IgD-negative memory B cell (primary cell): ENCODE measurements around the gene PROSER2. TPM values are rescaled to one million over a fixed set of nuclear protein-coding genes. Genes with fewer than 3 reads are reported as not detected.
"Not testable (repeated sequence)": the region's sequence is repeated elsewhere in the genome, so short reads cannot be mapped to it uniquely, and the experiment has no call there.

Experiments used
- H3K27ac Mint-ChIP-seq, 3 donors: one replicate each; pipeline ENCODE4 v1.8.0; 2020 to 2022; ENCODE audit warnings: mild to moderate bottlenecking in 3 of 3, mixed read lengths in 3 of 3, moderate library complexity in 1 of 3
- H3K27me3 Mint-ChIP-seq: one replicate; pipeline ENCODE4 v1.8.0; 2021; ENCODE audit warnings: mixed read lengths
- H3K36me3 Mint-ChIP-seq: one replicate; pipeline ENCODE4 v1.8.0; 2020; ENCODE audit warnings: mild to moderate bottlenecking, mixed read lengths
- H3K4me1 Mint-ChIP-seq, 3 donors: one replicate each; pipeline ENCODE4 v1.8.0; 2020 to 2022; ENCODE audit warnings: mixed read lengths in 3 of 3, mild to moderate bottlenecking in 1 of 3
- H3K4me3 Mint-ChIP-seq, 4 donors: one replicate each; pipeline ENCODE4 v1.8.0; 2020 to 2022; ENCODE audit warnings: mild to moderate bottlenecking in 4 of 4, mixed read lengths in 4 of 4, moderate library complexity in 3 of 4
- H3K9me3 Mint-ChIP-seq, 3 donors: one replicate each; pipeline ENCODE4 v1.8.0; 2020 to 2021; ENCODE audit warnings: mixed read lengths in 3 of 3, mild to moderate bottlenecking in 1 of 3
- polyA plus RNA-seq: library from polyadenylated mRNA; unstranded; fragments of 300-500 nt; fragmentation: Illumina TruSeq; gene quantifications from one replicate; pipeline ENCODE4 v1.2.3, GENCODE V29; 2021

The PROSER2 gene
- polyA plus RNA-seq, 1 donor from 2014 or later, result not detected

DNA sequence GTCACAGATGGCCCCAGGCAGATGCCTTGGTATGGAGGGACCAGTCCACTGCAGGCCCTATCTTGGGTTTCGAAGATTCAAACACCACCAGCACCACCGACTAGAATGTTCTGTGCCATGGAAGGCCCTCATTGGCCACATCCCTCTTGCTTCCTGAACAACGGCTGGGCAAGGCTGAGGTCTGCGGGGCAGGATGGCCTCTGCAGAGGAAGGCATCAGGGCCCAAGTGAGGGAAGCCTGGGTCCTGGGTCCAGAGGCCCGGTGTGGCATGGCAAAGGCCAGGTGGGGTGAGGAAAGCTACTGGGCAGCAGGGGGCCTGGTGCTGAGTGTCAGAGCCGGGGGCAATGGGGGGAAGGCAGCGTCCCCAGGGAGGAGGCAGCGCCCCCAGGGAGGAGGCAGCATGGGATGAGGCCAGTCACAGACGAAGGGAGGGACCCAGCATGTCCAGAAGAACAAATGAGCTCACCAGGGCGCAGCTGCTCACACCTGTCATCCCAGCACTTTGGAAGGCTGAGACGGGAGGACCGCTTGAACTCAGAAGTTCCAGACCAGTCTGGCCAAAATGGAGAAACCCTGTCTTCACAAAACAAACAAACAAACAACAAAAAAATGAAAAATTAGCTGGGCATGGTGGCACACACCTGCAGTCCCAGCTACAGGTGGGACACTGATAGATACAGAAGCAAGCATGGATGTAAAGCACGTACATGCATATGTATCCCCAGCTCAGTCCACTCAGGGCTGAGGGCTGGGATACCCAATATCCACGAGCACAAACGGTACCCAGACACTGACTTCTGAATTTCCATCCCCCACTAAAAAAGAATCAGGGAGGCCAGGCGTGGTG, 64.4 kb downstream of the PROSER2 start:
- Mint-ChIP-seq H3K27me3 (no peaks in the 10 kb centered on the region), H3K36me3 (no peaks in the 10 kb centered on the region)

DNA sequence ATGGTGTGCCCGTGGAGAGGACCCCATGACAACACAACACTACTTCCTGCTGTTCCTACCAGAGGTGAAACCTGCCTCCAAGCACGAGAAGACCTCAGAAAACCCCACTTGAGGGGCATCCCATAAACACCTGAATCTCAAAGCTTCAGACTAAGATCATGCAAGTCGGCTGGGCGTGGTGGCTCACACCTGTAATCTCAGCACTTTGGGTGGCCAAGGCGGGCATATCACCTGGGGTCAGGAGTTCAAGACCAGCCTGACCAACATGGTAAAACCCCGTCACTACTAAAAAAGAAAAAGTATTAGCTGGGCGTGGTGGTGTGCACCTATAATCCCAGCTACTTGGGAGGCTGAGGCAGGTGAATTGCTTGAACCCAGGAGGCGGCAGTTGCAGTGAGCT, 66.1 kb downstream of the PROSER2 start:
- H3K4me1 Mint-ChIP-seq, H3K27ac Mint-ChIP-seq, H3K4me3 Mint-ChIP-seq, H3K9me3 Mint-ChIP-seq, H3K27me3 Mint-ChIP-seq, H3K36me3 Mint-ChIP-seq: not testable (repeated sequence)

More for the DNA sequence above, 64.4 kb downstream of the PROSER2 start:
- Mint-ChIP-seq H3K4me3 (peak overlapping the region in 1 of 4 donors; percentile 58), H3K9me3 (no peaks in the 10 kb centered on the region), H3K27ac (no peak overlapping the region), H3K4me1 (peaks cover 0 to 2% (median 0%) of the 10 kb centered on the region in 3 donors)

DNA sequence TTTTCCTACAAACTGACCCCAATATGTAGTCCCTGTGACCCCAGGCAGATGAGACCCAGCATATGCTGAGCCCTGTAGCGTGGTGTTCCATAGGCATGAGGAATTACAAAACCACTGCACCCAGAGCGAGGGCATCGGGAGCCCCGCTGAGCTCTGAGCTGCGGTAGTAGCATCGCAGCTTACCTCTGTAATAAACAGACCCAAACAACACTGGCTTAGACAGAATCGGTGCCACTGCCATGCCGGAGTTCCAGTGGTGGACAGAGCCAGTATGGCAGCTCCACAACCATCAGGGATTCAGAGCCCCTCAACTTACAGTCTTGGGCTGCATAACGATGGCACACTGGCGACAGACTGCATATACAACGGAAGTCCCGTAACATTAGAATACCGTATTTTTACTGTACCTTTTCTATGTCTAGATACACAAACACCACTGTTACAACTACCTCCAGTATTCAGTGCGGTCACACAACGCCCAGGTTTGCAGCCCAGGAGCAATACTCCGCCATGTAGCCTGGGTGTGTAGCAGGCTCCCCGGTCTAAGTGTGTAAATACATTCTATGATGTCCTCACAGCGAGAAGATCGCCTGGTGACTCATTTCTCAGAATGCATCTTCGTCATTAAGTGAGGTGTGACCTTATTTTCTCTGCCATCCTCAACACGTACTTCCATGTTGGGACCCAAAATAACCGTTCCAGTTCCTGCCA, 68.8 kb downstream of the PROSER2 start:
- no peaks in the 10 kb centered on the region for H3K27me3 Mint-ChIP-seq
- peak overlapping the region in 1 of 4 donors; percentile 27 for H3K4me3 Mint-ChIP-seq
- peaks cover 0 to 2% (median 0%) of the 10 kb centered on the region in 3 donors for H3K4me1 Mint-ChIP-seq
- no peaks in the 10 kb centered on the region for H3K36me3 Mint-ChIP-seq
- no peak overlapping the region for H3K27ac Mint-ChIP-seq
- no peaks in the 10 kb centered on the region for H3K9me3 Mint-ChIP-seq

DNA sequence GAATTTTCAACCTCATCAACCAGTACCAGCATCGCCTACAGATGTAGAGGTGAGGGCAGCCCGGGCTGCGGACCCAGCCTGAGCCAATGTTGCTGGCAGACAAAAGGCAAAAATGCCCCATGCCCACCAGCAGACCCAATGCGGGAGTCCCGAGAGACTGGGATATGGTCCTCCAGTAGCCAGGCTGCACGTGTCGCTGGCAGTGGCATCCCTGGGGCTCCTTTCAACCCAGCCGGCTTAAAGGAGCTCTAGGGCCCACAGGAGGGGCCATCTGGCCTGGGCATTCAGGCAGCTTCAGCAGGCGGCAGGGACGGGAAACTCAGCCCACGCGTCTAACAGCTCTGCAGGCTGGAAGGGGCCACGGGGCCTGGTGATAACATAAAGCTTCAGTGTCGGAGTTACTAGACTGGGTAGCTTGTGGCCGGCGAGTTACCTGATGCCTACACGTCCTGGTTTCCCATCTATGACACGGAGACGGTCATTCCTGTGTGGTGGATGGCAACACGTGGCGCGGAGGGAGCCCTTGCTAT, 70.7 kb downstream of the PROSER2 start:
- Mint-ChIP-seq H3K9me3 (no peaks in the 10 kb centered on the region), H3K4me3 (no peak overlapping the region), H3K4me1 (no peaks in the 10 kb centered on the region), H3K27me3 (no peaks in the 10 kb centered on the region), H3K27ac (no peak overlapping the region), H3K36me3 (no peaks in the 10 kb centered on the region)

DNA sequence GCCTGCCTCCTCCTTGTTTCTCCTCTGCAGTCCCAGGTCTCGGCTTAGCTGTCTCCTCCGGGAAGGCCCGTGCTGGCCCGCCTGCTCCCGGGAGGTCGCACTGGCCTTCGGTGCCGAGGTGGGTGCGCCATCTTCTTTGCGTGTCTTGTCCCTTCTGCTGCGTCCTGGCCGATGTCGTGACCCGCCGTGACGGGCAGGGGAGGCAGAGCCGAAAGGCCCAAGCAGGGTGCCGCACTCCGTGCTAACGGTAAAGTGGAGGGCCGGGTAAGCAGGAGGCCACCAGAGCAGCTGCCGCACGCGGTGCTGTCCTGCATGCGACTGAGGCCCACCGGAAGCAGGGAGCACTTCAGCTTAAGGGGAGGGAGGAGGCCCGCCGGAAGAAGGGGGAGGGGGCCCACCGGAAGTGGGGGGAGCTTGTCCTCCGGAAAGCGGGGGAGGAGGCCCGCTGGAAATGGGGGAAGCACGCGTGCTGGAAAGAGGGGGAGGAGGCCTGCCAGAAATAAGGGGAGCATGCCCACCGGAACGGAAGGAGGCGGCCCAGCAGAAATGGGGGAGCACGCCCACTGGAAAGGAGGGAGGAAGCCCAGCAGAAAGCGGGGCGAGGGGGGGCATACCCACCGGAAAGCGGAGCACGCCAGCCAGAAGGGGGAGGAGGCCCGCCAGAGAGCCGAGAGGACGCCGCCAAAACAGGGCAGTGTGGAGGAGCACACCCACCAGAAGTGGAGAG, 71.4 kb downstream of the PROSER2 start:
- Mint-ChIP-seq H3K9me3 (no peaks in the 10 kb centered on the region), H3K4me3 (no peak overlapping the region), H3K27ac (no peak overlapping the region), H3K4me1 (no peaks in the 10 kb centered on the region), H3K27me3 (no peaks in the 10 kb centered on the region), H3K36me3 (no peaks in the 10 kb centered on the region)

DNA sequence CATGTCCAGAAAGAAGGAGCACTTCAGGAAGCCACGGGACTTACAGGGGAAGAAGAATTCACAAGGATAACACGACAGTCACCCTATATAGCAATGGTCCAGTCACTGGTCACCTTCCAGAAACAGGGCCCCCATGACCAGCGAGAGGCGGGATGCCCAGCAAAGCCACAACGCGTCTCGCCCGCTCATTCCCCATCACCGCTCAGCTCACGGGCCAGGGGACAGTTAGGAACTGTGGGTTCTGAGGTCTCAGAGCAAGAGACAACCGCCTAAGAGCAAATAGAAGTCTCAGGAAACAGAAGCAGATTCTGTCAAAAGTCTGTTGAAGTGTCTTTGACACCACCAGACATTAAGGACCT, 71.9 kb downstream of the PROSER2 start:
- Mint-ChIP-seq H3K4me1 (no peaks in the 10 kb centered on the region), H3K27me3 (no peaks in the 10 kb centered on the region), H3K27ac (no peak overlapping the region), H3K36me3 (no peaks in the 10 kb centered on the region), H3K9me3 (no peaks in the 10 kb centered on the region), H3K4me3 (no peak overlapping the region)

DNA sequence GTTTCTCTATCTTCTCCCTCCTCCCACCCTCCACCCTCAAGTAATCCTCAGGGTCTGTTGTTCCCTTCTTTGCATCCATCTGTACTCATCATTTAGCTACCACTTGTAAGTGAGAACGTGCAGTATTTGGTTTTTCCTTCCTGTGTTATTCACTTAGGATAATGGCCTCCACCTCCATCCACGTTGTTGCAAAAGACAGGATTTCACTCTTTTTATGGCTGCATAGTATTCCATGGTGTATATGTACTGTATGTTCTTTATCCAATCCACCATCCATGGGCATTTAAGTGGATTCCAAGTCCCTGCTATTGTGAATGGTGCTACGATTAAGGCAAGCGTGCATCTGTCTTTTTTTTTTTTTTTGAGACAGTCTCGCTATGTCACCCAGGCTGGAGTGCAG, 72.4 kb downstream of the PROSER2 start:
- Mint-ChIP-seq H3K27ac (no peak overlapping the region), H3K4me1 (no peaks in the 10 kb centered on the region), H3K4me3 (no peak overlapping the region), H3K9me3 (no peaks in the 10 kb centered on the region), H3K36me3 (no peaks in the 10 kb centered on the region), H3K27me3 (no peaks in the 10 kb centered on the region)

DNA sequence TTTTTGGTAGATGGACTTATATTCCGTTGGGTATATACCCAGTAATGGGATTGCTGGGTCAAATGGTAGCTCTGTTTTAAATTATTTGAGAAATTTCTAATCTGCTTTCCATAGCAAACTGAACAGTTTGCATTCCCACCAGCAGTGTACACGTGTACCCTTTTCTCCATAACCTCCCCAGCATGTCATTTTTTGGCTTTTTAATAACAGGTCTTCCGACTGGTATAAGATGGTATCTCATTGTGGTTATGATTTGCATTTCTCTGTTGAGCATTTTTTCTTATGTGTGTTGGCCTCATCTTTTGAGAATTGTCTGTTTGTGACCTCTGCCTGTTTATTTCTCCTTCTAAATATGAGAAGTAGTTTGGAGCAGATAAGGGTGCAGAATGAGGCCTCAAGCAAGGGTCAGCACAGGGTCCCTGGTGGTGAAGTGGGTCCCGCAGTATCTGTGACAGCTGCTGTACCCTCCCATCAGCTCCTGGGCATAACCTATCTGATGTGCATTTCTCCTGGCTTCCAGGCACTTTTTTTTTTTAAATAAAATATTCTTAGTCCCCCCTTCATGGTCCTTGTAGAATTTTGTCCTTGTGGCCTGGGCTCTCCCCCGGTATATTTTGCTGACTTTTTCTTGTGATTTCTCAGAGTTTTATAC, 73.5 kb downstream of the PROSER2 start:
- peaks cover 3% of the 10 kb centered on the region for H3K27me3 Mint-ChIP-seq
- no peaks in the 10 kb centered on the region for H3K4me1 Mint-ChIP-seq
- no peak overlapping the region for H3K27ac Mint-ChIP-seq
- no peak overlapping the region for H3K4me3 Mint-ChIP-seq
- H3K36me3 Mint-ChIP-seq, result no peaks in the 10 kb centered on the region
- H3K9me3 Mint-ChIP-seq, result no peaks in the 10 kb centered on the region

DNA sequence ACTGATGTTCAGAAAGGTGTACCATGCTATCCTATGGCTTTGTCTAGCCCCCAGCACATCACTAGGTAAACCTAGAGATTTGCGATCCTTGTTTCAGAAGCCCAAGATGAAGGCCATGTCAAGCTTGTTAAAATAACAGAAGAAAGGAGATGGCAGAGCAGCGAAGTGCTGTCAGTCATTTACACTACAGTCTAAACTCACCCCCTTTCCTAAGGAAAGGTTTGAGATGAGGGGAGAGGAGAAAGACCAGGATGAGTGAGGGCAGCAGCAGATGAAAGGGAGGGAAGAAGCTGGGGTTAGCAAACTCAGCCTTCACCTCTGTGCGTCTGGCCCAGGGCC, 74.8 kb downstream of the PROSER2 start:
- H3K27me3 Mint-ChIP-seq, result peaks cover 4% of the 10 kb centered on the region
- H3K27ac Mint-ChIP-seq, result no peak overlapping the region
- H3K9me3 Mint-ChIP-seq, result no peaks in the 10 kb centered on the region

DNA sequence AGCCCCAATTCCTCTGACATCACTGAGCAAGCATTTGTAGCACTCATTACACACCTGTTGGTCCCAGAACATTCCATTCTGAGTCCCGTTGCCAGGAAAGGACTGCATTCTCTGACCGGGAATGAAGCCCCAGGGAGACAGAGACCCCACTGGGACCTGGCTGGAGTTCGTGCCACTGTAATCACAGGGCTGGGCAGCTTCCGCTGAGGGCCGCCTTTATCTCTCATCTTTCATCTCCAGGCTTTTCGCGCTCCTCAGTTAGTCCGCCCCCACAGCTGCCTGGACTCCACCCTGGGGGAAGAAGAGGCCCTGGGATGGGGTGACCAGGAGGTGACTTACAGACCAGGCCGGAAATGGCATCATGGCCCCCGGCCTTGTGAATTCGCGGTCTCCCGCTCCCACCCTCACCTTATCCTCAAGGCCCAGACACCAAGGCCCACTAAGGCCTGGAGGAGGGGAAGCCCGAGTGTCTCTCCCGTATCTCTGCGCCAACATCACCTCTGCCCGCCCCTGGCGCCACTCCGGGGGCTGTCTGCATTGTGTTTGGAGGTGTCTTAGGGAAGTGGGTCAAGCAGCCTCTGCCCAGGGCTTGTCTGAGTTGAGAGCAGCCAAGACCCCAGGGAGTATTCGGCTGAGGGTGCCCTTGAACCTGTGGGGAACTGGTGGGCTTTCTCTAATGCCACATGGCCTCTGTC, 75.4 kb downstream of the PROSER2 start:
- no peaks in the 10 kb centered on the region for H3K36me3 Mint-ChIP-seq
- H3K9me3 Mint-ChIP-seq, result no peaks in the 10 kb centered on the region
- peaks cover 4% of the 10 kb centered on the region for H3K27me3 Mint-ChIP-seq
- H3K4me3 Mint-ChIP-seq, result no peak overlapping the region
- H3K4me1 Mint-ChIP-seq, result no peaks in the 10 kb centered on the region
- no peak overlapping the region for H3K27ac Mint-ChIP-seq

More for the DNA sequence above, 74.8 kb downstream of the PROSER2 start:
- Mint-ChIP-seq H3K4me1 (no peaks in the 10 kb centered on the region), H3K36me3 (no peaks in the 10 kb centered on the region), H3K4me3 (no peak overlapping the region)

DNA sequence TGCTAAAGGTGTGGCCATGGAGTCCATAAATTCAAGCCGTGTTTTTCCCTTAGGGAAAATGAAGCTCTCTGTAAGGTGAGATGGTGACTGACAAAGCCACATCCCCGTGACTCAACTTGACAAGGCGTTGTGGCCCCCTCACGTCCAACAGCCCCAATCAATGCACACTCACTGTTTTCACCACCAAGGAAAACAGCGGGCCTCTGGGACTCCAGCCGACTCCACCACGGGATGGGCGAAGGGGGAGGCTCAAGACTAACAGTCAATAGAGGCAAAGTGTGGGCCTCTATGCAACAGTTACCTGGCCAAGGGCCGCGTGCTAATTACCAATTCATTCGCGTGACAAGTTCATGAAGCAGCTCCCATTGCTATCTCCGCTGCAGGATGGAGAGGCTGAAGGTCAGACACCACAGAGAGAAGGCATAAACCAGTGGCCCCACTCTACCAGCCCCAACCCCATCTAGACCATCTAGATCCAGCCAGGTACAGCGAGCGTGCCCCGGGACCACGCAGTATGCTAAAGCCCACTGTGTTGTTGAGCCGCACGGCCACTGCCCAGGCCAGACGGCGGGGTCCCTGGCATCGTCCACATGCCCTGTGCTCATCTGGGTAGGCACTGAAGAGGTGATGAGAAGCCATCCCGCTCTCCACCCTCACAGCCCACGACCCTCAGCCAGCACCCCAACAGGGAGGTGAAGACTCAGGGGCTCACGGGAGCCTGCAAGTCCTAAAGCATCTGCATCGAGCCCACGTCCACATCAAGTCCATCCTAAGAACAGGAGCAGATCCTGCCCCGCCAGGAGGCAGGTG, 76.1 kb downstream of the PROSER2 start:
- no peaks in the 10 kb centered on the region for H3K4me1 Mint-ChIP-seq
- no peak overlapping the region for H3K27ac Mint-ChIP-seq
- H3K9me3 Mint-ChIP-seq, result no peaks in the 10 kb centered on the region
- no peaks in the 10 kb centered on the region for H3K36me3 Mint-ChIP-seq
- H3K27me3 Mint-ChIP-seq, result peaks cover 4% of the 10 kb centered on the region
- H3K4me3 Mint-ChIP-seq, result no peak overlapping the region

DNA sequence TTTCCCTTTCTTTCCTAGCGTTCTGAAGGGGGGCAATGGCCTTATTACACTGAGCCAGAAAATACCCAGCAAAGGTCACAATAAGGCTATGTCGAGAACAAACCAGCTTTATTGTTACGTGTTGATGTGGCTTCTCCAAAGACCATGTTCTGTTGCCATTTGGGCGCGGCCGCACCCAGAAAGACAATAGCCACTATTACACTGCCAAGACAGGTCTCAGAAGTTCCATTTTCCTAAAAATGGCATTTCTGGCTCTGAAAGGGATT, 77.8 kb downstream of the PROSER2 start:
- H3K4me3 Mint-ChIP-seq, result no peak overlapping the region
- no peaks in the 10 kb centered on the region for H3K36me3 Mint-ChIP-seq
- no peaks in the 10 kb centered on the region for H3K4me1 Mint-ChIP-seq
- H3K27me3 Mint-ChIP-seq, result peaks cover 4% of the 10 kb centered on the region
- no peak overlapping the region for H3K27ac Mint-ChIP-seq
- no peaks in the 10 kb centered on the region for H3K9me3 Mint-ChIP-seq

DNA sequence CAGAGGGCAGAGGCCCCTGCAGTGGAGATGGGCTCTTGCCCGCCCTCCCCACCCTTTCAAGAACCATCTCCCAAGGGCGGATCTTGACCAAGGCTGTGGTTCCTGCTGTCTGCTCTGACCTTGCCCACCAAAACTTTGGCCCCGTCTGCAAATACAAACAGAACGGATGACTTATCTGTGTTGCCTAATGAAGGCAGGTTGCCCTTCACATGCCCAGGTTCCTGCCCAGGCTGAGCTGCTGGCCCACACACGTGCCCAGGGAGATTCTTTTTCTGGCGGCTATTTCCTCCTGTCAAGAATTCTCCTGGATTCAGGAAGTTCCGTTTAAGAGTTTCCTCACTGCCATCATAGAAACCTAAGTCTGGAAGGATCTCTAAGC, 78.3 kb downstream of the PROSER2 start:
- H3K36me3 Mint-ChIP-seq, result no peaks in the 10 kb centered on the region
- H3K4me1 Mint-ChIP-seq, result no peaks in the 10 kb centered on the region
- peaks cover 4% of the 10 kb centered on the region for H3K27me3 Mint-ChIP-seq
- no peak overlapping the region for H3K4me3 Mint-ChIP-seq
- no peaks in the 10 kb centered on the region for H3K9me3 Mint-ChIP-seq
- H3K27ac Mint-ChIP-seq, result no peak overlapping the region
